ENCODE measurements around the gene LRRK1. TPM values are rescaled to one million over a fixed set of nuclear protein-coding genes. Genes with fewer than 3 reads are reported as not detected.

LRRK1 gene
- total RNA-seq, 1 donor from 2014 or later, result 3.0 TPM

- TF ChIP-seq CTCF (IDR thresholded peaks at IDR 0.05; ENCODE audit: borderline replicate concordance), result no peak
- H3K9me3 ChIP-seq (replicated peaks), result peaks cover 4% of the 10 kb centered on the region
- H3K27me3 ChIP-seq (ENCODE audit: low read depth), result peaks cover 12% of the 10 kb centered on the region
- H3K4me3 ChIP-seq, result no peak overlapping the region
- H3K4me1 ChIP-seq, result no peaks in the 10 kb centered on the region
- H3K27ac ChIP-seq (replicated peaks), result no peak overlapping the region
- no peaks in the 10 kb centered on the region for H3K36me3 ChIP-seq
- intact Hi-C loops (cut with micrococcal nuclease), result no loop called here
- DNase-seq, result no peak
These were observed 81.1 kb downstream of the LRRK1 start for GRCh38 chr15:101000271-101000681.

- Histone ChIP-seq H3K27me3 (ENCODE audit: low read depth) (peaks cover 12% of the 10 kb centered on the region), H3K4me1 (no peaks in the 10 kb centered on the region), H3K36me3 (no peaks in the 10 kb centered on the region), H3K4me3 (no peak overlapping the region), H3K9me3 (replicated peaks) (peaks cover 10% of the 10 kb centered on the region), H3K27ac (replicated peaks) (no peak overlapping the region)
- intact Hi-C loops (cut with micrococcal nuclease), result no loop called here
- no peak for TF ChIP-seq CTCF (IDR thresholded peaks at IDR 0.05; ENCODE audit: borderline replicate concordance)
- DNase-seq, result no peak
These were observed 81.9 kb downstream of the LRRK1 start for GRCh38 chr15:101001056-101001455.

GRCh38 chr15:101001796-101002195 is 82.6 kb downstream of the LRRK1 start:
- intact Hi-C loops (cut with micrococcal nuclease), result no loop called here
- peaks cover 12% of the 10 kb centered on the region for H3K27me3 ChIP-seq (ENCODE audit: low read depth)
- H3K9me3 ChIP-seq (replicated peaks), result peaks cover 10% of the 10 kb centered on the region
- H3K4me3 ChIP-seq, result no peak overlapping the region
- H3K27ac ChIP-seq (replicated peaks), result no peak overlapping the region
- no peak for TF ChIP-seq CTCF (IDR thresholded peaks at IDR 0.05; ENCODE audit: borderline replicate concordance)
- peaks cover 2% of the 10 kb centered on the region for H3K4me1 ChIP-seq
- no peak for DNase-seq
- no peaks in the 10 kb centered on the region for H3K36me3 ChIP-seq

- TF ChIP-seq CTCF (IDR thresholded peaks at IDR 0.05; ENCODE audit: borderline replicate concordance), result no peak
- Histone ChIP-seq H3K9me3 (replicated peaks) (peaks cover 10% of the 10 kb centered on the region), H3K4me3 (no peak overlapping the region), H3K27ac (replicated peaks) (no peak overlapping the region), H3K4me1 (peaks cover 15% of the 10 kb centered on the region), H3K27me3 (ENCODE audit: low read depth) (peaks cover 12% of the 10 kb centered on the region), H3K36me3 (no peaks in the 10 kb centered on the region)
- intact Hi-C loops (cut with micrococcal nuclease), result no loop called here
- DNase-seq, result no peak
These were observed 83.9 kb downstream of the LRRK1 start for GRCh38 chr15:101003081-101003480.

GRCh38 chr15:101003706-101004105 is 84.5 kb downstream of the LRRK1 start:
- H3K4me1 ChIP-seq, result peaks cover 21% of the 10 kb centered on the region
- intact Hi-C loops (cut with micrococcal nuclease), result no loop called here
- TF ChIP-seq CTCF (IDR thresholded peaks at IDR 0.05; ENCODE audit: borderline replicate concordance), result no peak
- H3K9me3 ChIP-seq (replicated peaks), result peaks cover 10% of the 10 kb centered on the region
- peaks cover 12% of the 10 kb centered on the region for H3K27me3 ChIP-seq (ENCODE audit: low read depth)
- no peak overlapping the region for H3K27ac ChIP-seq (replicated peaks)
- no peaks in the 10 kb centered on the region for H3K36me3 ChIP-seq
- no peak overlapping the region for H3K4me3 ChIP-seq
- DNase-seq, result no peak

GRCh38 chr15:101004500-101004899 is 85.3 kb downstream of the LRRK1 start:
- H3K27ac ChIP-seq (replicated peaks), result no peak overlapping the region
- H3K4me3 ChIP-seq, result no peak overlapping the region
- no peaks in the 10 kb centered on the region for H3K36me3 ChIP-seq
- no peak for TF ChIP-seq CTCF (IDR thresholded peaks at IDR 0.05; ENCODE audit: borderline replicate concordance)
- no peak for DNase-seq
- H3K9me3 ChIP-seq (replicated peaks), result peaks cover 10% of the 10 kb centered on the region
- H3K27me3 ChIP-seq (ENCODE audit: low read depth), result peaks cover 12% of the 10 kb centered on the region
- peaks cover 22% of the 10 kb centered on the region for H3K4me1 ChIP-seq
- intact Hi-C loops (cut with micrococcal nuclease), result no loop called here
